HG03025 (cell line): ENCODE data around the gene SMCO1.
A peak's percentile ranks its signal among the peaks of the same experiment; 100 is the strongest.
"Not testable (repeated sequence)": the region's sequence is repeated elsewhere in the genome, so short reads cannot be mapped to it uniquely, and the experiment has no call there.

Source experiments
- ATAC-seq: cut with Tn5 transposase; IDR thresholded peaks from one replicate; pipeline ENCODE4 v1.9.1; 2021; ENCODE audit warnings: mild to moderate bottlenecking, moderate library complexity; ENCODE audit not compliant: unreplicated experiment, low FRiP score

SMCO1 gene

DNA sequence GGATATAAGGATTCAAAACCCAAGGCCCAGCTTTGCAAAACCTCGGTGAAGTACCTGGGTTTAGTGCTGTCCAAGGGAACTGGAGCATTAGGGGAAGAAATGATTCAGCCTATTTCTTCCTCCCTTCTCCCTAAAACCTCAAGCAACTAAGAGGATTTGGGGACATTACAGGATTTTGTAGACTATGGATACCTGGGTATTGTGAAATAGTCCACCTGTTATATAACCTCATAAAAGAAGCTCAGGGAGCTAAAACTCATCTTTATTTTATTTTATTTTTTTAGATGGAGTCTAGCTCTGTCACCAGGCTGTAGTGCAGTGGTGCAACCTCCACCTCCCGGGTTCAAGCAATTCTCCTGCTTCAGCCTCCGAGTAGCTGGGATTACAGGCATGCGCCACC is 8.7 kb upstream of the SMCO1 start:
- ATAC-seq, result no peak

DNA sequence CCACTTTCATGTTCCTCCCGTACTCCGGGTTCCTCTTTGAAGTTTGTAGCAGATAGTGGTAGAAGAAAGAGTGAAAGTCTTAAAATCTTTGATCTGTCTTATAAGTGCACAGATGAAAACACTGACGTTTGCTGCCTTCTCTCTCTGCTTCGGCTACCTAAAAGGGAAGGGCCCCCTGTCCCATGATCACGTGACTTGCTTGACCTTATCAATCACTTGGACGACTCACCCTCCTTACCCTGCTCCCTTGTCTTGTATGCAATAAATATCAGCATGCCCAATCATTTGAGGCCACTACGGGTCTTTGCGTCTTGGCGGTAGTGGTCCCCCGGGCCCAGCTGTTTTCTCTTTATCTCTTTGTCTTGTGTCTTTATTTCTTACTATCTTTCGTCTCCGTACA is 6.1 kb upstream of the SMCO1 start:
- ATAC-seq, result not testable (repeated sequence)

DNA sequence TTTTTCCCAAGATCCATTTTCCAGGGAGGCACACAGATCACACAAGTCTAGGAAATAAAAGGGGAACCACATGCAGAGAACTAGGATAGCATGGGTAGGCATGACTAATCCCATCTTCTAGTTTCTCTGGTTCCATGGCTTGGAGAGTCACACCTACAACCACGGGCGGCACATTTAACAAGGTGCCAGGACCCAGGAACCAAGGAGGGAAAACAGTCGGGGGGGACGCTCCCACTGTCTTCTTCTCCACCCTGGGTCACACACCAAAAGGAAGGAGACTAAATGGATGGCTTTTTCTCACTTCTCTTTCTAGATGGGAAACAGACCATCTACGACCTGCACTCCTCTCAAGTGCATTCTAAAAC is 4.6 kb upstream of the SMCO1 start:
- no peak for ATAC-seq

DNA sequence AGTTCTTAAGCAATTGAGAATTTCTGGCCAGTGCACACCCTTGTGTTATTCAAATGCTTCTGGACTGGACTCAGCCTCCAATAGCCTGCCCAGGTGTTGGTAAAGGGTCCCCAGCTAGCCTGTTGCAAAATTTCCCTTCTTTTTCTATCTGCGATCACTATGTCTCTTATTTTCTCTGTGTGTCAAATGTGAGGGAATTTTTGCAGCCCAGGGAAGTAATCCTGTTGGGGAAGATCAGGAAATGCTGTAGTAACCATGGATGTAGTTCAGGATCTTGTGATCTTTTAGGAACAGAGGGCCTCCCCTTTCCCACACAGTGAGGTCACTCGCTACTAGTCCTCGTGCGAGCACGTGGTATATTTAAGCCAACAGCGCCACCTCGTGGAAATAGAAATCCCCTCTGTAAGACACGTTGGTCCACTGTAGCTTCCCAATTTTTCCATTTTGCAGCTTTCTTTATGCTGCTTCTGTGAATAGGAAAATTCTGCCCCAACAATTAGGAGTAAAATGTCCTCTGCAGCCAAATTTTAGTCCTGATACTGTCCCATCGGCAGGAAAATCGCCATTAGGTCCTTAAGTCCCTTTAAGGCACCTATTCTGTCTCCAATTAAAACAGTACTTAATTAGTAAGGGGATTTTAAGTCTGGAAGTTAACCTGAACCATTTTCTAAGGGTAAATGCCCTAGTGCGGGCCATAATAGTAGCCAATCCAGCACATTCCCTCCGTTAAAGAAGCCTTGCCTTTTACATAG is 4.0 kb upstream of the SMCO1 start:
- ATAC-seq, result no peak

DNA sequence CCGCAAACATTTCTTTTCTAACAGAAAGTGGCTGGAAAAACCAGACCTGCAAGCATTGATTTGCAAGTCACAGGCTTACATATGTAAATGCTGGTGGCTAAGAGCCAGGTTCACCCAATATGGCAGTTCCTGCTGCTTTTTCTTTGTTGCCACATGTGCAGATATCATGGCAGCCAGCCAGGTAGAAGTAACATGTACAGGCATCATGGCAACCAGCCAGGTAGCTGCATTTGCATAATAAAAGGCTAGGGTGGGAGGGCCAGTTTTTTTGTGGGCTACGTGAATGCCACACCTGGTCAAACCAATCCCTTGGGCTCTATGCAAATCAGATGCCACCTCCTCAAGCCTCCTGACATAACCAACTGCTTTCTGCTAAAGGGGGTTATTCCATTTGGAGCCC is 2.8 kb upstream of the SMCO1 start:
- no peak for ATAC-seq

DNA sequence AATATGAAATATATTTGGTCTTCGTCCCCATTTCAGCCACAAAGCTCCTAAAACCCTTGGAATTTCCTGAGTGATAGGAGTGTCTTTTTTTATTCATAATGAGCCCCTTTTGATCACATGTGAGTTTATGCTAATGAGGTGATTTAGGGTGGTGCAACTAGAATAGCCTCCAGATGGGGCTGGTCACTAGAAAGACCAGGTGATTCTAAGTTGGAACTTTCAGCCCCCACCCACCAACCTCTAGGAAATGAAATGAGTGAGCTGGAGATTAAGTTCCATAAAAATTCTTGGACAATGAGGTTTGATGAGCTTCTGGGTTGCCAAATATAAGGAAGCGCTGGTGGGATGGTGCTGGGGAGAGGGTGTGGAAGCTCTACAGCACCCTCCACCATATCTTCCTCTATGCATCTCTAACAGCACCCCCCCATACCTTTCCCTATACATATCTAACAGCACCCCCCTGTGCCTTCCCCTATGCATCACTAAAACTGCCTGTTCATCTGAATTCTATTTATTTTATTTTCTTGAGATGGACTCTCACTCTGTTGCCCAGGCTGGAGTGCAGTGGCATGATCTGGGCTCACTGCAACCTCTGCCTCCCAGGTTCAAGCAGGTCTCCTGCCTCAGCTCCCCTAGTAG is 2.1 kb upstream of the SMCO1 start:
- no peak for ATAC-seq

DNA sequence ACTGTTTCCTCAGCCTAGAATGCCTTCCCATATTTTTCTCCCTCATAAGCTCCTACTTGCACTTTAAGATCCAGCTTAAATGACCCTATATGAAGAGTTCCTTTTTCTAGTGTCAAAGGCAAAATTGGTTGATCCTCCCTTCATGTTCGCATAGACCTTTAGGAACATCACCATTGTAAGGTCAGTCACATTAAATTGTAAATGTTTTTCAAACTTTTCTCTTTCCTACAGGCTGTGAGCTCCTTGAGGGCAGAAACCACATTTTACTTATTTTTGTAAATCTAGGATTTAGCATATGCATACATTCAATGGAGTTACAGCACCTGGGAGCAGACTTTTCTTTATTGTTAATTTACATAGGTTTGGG is 813 bp downstream of the SMCO1 start:
- ATAC-seq, result no peak

DNA sequence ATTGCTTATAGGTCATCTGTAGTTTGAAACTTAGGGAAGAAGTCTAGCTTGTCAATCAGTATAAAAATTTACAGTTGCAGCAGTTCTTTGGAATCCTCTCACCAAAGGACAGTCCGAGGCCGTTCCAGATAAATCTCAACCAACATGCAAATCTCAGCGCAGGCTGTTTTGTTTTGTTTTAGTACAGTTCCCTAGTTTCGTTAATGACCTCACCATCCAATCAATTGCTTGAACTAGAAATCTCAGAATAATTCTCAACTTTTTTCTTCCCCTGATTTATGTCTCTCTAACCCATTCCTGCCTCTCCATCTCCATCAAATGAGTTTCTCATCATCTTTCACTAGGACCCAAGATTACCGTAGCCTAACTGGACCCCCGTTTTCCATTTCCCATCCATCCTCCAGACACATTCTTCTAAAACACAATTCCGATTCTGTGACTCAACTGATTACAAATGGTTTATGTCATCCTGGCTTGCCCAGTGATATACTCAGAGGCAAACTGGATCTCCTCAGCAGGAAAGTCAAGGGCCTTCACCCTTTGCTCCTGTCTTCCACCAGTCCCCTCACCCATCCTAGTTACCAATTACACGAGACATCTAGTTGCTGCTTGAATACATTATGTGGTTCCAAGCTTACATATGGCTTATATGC is 1.3 kb downstream of the SMCO1 start:
- ATAC-seq, result no peak

DNA sequence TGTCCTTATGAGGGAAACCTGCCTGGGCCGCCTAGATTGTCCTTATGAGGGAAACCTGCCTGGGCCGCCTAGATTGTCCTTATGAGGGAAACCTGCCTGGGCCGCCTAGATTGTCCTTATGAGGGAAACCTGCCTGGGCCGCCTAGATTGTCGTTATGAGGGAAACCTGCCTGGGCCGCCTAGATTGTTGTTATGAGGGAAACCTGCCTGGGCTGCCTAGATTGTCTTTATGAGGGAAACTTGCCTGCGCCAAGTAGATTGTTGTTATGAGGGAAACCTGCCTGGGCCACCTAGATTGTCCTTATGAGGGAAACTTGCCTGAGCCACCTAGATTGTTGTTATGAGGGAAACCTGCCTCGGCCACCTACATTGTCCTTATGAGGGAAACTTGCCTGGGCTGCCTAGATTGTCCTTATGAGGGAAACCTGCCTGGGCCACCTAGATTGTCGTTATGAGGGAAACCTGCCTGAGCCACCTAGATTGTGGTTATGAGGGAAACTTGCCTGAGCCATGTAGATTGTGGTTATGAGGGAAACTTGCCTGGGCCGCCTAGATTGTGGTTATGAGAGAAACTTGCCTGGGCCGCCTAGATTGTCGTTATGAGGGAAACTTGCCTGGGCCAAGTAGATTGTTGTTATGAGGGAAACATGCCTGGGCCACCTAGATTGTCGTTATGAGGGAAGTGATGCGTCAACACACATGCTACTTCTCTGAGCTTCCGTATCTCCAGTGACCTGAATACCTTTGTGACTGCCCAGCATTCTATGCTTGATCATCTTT is 3.3 kb downstream of the SMCO1 start:
- ATAC-seq, result not testable (repeated sequence)

DNA sequence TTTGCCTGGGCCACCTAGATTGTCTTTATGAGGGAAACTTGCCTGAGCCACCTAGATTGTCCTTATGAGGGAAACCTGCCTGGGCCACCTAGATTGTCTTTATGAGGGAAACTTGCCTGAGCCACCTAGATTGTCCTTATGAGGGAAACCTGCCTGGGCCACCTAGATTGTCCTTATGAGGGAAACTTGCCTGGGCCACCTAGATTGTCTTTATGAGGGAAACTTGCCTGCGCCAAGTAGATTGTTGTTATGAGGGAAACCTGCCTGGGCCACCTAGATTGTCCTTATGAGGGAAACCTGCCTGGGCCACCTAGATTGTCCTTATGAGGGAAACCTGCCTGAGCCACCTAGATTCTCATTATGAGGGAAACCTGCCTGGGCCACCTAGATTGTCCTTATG is 4.0 kb downstream of the SMCO1 start:
- ATAC-seq, result not testable (repeated sequence)

DNA sequence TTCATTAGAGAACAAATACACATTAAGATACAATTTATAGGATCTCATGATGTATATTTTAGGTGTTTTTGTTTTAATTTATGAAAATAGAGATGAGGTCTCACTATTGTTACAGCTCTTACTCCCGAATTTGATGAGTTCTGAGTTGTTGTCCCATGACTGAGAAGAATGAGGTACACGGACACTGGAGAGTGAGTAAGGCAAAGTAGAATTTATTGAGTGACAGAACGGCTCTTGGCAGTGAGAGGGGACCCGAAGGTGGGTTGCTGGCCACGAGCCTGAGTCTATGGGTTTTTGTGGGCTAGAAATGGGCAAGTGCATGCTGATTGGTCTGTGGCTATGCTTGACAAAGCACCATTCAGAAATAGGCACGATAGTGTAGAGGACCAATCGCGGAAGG is 8.5 kb downstream of the SMCO1 start:
- ATAC-seq, result no peak

DNA sequence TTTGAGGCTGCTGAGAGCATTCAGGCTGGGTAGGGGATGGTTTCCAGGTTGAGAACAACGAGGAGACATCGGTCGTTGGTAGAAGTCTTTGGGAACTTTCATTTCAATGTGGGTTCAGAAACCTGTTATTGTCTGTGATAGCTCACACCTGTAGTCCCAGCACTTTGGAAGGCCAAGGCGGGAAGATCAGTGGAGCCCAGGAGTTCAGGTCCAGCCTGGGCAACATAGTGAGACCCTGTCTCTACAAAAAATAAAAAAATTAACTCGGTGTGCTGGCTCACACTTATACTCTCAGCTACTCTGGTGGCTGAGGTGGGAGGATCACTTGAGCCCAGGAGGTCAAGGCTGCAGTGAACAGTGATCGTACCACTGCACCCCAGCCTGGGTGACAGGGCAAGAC is 10.6 kb downstream of the SMCO1 start:
- no peak for ATAC-seq

DNA sequence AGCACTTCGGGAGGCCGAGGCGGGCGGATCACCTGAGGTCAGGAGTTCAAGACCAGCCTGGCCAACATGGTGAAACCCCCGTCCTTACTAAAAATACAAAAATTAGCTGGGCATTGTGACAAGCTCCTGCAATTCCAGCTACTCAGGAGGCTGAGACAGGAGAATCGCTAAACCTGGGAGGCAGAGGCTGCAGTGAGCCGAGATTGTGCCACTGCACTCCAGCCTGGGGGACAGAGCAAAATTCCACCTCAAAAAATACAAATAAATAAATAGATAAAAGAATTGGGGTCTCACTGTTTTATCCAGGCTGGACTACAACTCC is 11.1 kb downstream of the SMCO1 start:
- ATAC-seq, result not testable (repeated sequence)

DNA sequence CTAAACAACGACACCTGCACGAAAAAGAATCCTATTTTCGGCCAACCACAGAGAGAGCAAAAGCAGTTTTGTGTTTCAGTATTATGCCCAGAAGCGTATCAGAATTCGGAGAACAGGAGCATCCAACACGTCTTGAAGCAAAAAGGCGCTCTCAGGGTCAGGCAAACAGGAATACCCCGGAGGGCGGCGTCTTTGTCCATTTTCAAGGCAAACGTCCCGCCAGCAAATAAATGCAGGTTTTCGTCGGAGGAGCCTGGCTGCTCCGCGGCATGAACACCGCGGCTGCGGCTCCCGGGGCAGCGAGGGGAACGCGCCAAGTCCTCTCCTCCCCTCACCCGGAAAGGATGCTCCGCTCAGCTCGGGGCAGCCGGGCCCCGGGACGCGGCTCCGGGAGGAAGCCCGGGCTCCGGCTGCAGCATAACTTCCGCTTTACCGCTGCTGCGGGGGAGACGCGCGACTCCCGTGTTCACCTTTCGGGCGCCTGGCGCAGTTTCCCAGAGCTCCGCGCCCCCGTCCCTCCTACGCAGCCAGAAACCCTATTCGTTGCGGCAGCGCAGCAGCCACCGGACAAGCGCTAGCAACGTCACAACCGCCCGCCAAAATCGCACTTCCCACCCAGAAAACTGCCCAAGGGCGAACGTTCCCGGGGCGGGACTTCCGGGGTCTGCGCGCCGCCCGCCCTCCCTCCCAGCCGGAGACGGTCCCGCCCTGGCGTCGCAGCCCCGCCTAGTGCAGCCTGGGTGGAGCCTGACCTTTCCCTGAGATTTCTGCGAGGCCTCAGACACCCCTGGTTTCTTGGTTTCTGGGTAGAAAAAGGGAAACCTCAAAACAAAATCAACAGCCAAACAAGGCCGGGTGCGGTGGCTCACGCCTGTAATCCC is 11.7 kb downstream of the SMCO1 start, which contains the start of gene RNF168:
RNF168 (minus strand) TSS at position 573 of the 881 bp plus-strand sequence. CDS start 595 bp downstream, outside the sequence.
- ATAC-seq, result peak; percentile 73

DNA sequence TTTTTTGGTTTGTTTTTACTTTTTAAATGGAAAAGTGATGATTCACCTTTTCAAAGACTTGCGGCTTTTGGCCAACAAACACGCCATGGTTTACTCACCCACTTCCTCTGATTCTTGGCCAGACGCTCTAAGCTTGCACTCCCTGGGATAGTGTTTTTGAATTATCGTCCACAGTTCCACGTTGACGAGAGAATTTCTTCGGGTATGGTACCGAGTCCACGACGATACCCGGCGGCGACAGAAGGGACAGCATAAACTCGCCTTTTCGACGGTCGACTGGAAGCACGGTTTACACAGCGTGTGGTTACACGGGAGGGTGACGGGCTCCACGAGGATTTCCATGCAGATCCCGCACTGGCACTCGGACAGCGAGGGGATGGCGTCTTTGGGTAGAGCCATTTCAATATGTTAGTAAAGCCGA is 12.4 kb downstream of the SMCO1 start:
- peak; percentile 10 for ATAC-seq

DNA sequence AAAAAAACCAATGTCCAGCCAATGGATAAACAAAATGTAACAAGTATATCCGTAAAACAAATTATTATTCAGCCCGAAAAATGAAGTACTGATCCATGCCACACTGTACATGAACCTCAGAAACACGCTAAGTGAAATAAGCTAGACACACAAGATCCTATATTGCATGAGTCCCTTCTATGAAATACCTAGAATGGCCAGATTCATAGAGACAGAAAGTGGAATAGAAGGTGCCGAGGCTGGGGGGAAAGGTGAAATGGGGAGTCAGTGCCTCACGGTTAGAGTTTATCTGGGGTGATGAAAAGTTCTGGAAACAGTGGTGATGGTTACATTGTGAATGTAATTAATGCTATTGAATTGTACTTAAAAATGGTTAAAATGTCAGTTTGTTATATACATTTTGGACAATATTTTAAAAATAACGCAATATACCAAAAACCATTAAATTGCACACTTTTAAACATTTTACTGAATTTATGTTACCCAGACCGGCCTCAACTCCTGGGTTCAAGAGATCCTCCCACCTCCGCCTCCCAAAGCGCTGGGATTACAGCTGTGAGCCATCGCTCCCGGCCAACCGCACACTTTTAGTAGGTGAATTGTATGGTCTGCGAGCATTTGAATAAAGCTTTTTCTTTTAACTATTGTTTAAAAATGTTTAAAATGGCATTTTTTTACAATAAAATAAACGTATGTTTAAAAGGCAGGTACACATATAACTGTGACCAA is 13.7 kb downstream of the SMCO1 start:
- no peak for ATAC-seq

DNA sequence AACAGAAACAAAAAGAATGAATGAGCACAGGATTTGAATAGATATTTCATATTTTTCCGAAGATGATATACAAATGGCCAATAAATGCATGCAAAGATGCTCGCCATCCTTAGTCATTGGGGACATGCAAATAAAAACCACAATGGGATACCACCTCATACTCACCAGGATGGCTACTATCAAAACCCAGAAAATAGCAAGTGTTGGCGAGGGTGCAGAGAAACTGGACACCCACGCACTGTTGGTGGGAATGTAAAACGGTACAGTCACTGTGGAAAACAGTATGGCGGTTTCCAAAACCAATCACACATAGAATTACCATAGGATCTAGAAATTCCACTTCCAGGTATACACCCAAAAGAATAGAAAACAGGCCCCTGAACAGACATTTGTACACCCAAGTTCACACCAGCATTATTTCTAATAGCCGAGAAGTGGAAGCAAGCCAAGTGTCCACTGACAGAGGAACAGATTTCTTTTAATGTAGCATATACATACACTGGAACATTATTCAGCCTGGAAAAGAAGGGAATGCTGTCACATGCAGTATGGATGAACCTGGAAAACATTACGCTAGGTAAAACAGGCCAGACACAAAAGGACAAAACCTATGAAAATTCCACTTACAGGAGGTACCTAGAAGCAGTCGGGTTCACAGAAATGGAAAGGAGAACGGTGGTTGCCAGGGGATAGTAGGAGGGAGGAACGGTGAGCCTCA is 15.2 kb downstream of the SMCO1 start:
- no peak for ATAC-seq

DNA sequence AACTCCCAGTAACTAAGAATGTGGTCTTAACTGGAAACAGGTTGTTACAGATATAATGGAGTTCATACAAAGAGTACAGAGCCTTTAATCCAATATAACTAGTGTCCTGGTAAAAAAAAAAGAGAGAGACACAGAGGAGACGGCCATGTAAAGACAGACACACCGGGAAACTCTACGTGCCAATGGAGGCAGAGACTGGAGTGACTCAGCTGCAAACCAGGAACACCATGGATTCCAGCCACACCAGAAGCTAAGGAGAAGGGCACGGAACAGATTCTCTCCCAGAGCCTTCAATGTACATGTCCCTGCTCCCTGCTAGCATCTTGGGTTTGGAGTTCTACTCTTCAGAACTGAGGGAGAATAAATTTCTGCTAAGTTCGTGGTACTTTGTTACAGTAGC is 16.1 kb downstream of the SMCO1 start:
- no peak for ATAC-seq

DNA sequence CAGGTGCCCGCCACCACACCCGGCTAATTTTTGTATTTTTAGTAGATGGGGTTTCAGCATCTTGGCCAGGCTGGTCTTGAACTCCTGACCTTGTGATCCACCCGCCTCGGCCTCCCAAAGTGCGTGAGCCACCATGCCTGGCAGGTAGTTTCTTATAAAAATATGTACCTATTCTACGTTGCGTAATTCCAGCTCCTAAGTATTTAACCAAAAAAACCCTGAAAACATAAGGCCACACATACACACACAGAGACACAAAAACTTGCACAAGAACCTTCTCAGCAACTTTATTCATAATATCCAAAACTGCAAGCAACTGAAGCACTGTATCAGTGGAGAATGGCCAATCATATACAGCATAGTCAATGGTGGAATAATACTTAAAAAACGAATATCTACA is 16.8 kb downstream of the SMCO1 start:
- ATAC-seq, result no peak
